ENCODE data around the gene PHOSPHO1. TPM values are rescaled to one million over a fixed set of nuclear protein-coding genes. Genes with fewer than 3 reads are reported as not detected.
"Not testable (repeated sequence)": the region's sequence is repeated elsewhere in the genome, so short reads cannot be mapped to it uniquely, and the experiment has no call there.

The PHOSPHO1 gene
- total RNA-seq, 2 experiments from 2014 or later, result not detected

GRCh38 chr17:49278076-49278475, 47.5 kb upstream of the PHOSPHO1 start:
- H3K9me3 ChIP-seq (ENCODE audit: low read length), result no peaks in the 10 kb centered on the region
- no peaks in the 10 kb centered on the region for H3K36me3 ChIP-seq (ENCODE audit: insufficient read depth, low read length)
- no peaks in the 10 kb centered on the region for H3K9me2 ChIP-seq (ENCODE audit: insufficient read depth, low read length)
- CTCF ChIA-PET (ENCODE audit: unreplicated experiment), result no interaction called here
- TF ChIP-seq EZH2phosphoT487 (IDR thresholded peaks at IDR 0.05; ENCODE audit: borderline replicate concordance, low read depth, low read length) (no peak), CTCF (conservative IDR thresholded peaks at IDR 0.05; ENCODE audit: low read length) (no peak)
- no peak overlapping the region for H3K4me3 ChIP-seq (ENCODE audit: low read depth, low read length, poor library complexity, severe bottlenecking)
- intact Hi-C loops (cut with micrococcal nuclease; ENCODE audit: unreplicated experiment), result no loop called here
- no peak overlapping the region for H2AFZ ChIP-seq (ENCODE audit: low read length)
- no peak overlapping the region for H3K4me2 ChIP-seq (ENCODE audit: low read length)
- no peaks in the 10 kb centered on the region for H4K20me1 ChIP-seq (ENCODE audit: insufficient read depth, low read length)
- BruUV-seq (replicated peaks), result no TSS peak
- H3K4me1 ChIP-seq (ENCODE audit: insufficient read depth, low read length, poor library complexity, severe bottlenecking), result no peaks in the 10 kb centered on the region
- H3K27ac ChIP-seq (ENCODE audit: low read depth, low read length, poor library complexity, severe bottlenecking), result no peak overlapping the region
- no peak for DNase-seq (ENCODE audit: low spot score)
- H3K79me2 ChIP-seq (ENCODE audit: insufficient read depth, low read depth, low read length), result no peaks in the 10 kb centered on the region
- POLR2A ChIA-PET, result no interaction called here

DNA sequence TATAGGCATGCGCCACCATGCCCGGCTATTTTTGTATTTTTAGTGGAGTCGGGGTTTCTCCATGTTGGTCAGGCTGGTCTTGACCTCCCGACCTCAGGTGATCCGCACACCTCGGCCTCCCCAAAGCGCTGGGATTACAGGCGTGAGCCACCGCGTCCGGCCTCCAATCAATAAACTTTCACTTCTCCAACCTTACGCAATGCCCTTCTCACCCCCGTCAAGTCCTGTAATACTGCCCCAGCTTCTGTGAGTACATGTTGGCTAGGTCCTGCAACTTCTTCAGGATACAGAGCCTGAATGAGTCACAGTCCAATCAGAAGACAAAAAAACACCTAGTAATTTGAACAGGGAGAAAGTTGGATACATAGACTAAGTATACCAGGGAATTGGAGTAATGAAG, 47.1 kb upstream of the PHOSPHO1 start:
- Histone ChIP-seq H3K9me3 (ENCODE audit: low read length) (no peaks in the 10 kb centered on the region), H4K20me1 (ENCODE audit: insufficient read depth, low read length) (no peaks in the 10 kb centered on the region), H3K27ac (ENCODE audit: low read depth, low read length, poor library complexity, severe bottlenecking) (no peak overlapping the region), H3K9me2 (ENCODE audit: insufficient read depth, low read length) (no peaks in the 10 kb centered on the region), H3K4me2 (ENCODE audit: low read length) (no peak overlapping the region), H3K4me1 (ENCODE audit: insufficient read depth, low read length, poor library complexity, severe bottlenecking) (no peaks in the 10 kb centered on the region), H3K4me3 (ENCODE audit: low read depth, low read length, poor library complexity, severe bottlenecking) (no peak overlapping the region), H3K36me3 (ENCODE audit: insufficient read depth, low read length) (no peaks in the 10 kb centered on the region), H3K79me2 (ENCODE audit: insufficient read depth, low read depth, low read length) (no peaks in the 10 kb centered on the region), H2AFZ (ENCODE audit: low read length) (no peak overlapping the region)
- ChIA-PET POLR2A (no interaction called here), CTCF (ENCODE audit: unreplicated experiment) (no interaction called here)
- BruUV-seq (replicated peaks), result no TSS peak
- intact Hi-C loops (cut with micrococcal nuclease; ENCODE audit: unreplicated experiment), result no loop called here
- no peak for TF ChIP-seq CTCF (conservative IDR thresholded peaks at IDR 0.05; ENCODE audit: low read length)
- TF ChIP-seq EZH2phosphoT487 (IDR thresholded peaks at IDR 0.05; ENCODE audit: borderline replicate concordance, low read depth, low read length), result no peak
- DNase-seq (ENCODE audit: low spot score), result no peak

- H3K4me2 ChIP-seq (ENCODE audit: low read length); H3K36me3 ChIP-seq (ENCODE audit: insufficient read depth, low read length); H3K4me1 ChIP-seq (ENCODE audit: insufficient read depth, low read length, poor library complexity, severe bottlenecking); CTCF ChIA-PET (ENCODE audit: unreplicated experiment); POLR2A ChIA-PET; H2AFZ ChIP-seq (ENCODE audit: low read length); H3K27ac ChIP-seq (ENCODE audit: low read depth, low read length, poor library complexity, severe bottlenecking); BruUV-seq (replicated peaks); H3K9me2 ChIP-seq (ENCODE audit: insufficient read depth, low read length); intact Hi-C loops (cut with micrococcal nuclease; ENCODE audit: unreplicated experiment); DNase-seq (ENCODE audit: low spot score); H3K9me3 ChIP-seq (ENCODE audit: low read length); H4K20me1 ChIP-seq (ENCODE audit: insufficient read depth, low read length); H3K4me3 ChIP-seq (ENCODE audit: low read depth, low read length, poor library complexity, severe bottlenecking); H3K79me2 ChIP-seq (ENCODE audit: insufficient read depth, low read depth, low read length): not testable (repeated sequence)
Observed at GRCh38 chr17:49275981-49276380, 45.4 kb upstream of the PHOSPHO1 start.
